ENCODE measurements around the gene INPP5J.
"Not testable (repeated sequence)": the region's sequence is repeated elsewhere in the genome, so short reads cannot be mapped to it uniquely, and the experiment has no call there.

INPP5J gene

GRCh38 chr22:31122532-31123291 is at the start of gene INPP5J:
TSS of gene INPP5J (plus strand) at chr22:31122966. CDS start at chr22:31123015, 49 bp downstream.
- DNase-seq (ENCODE audit: low read depth in 2 of 2): peak in 1 of 2 experiments; percentile 24

GRCh38 chr22:31073125-31073524 is 49.6 kb upstream of the INPP5J start:
- not testable (repeated sequence) for DNase-seq (ENCODE audit: low read depth in 2 of 2)

- DNase-seq (ENCODE audit: low read depth in 2 of 2): not testable (repeated sequence)
Observed at GRCh38 chr22:31073545-31074145, 49.1 kb upstream of the INPP5J start.

GRCh38 chr22:31075961-31076360 is 46.8 kb upstream of the INPP5J start:
- peak; percentile 35 to 42 for DNase-seq (ENCODE audit: low read depth in 2 of 2)

- no peak for DNase-seq (ENCODE audit: low read depth in 2 of 2)
Observed at GRCh38 chr22:31077681-31078080, 45.1 kb upstream of the INPP5J start.

- DNase-seq (ENCODE audit: low read depth in 2 of 2): not testable (repeated sequence)
Observed at GRCh38 chr22:31078389-31078788, 44.4 kb upstream of the INPP5J start.

GRCh38 chr22:31079095-31079642 is 43.6 kb upstream of the INPP5J start:
- no peak for DNase-seq (ENCODE audit: low read depth in 2 of 2)

GRCh38 chr22:31080164-31080847 is 42.5 kb upstream of the INPP5J start:
- DNase-seq (ENCODE audit: low read depth in 2 of 2): no peak

- DNase-seq (ENCODE audit: low read depth in 2 of 2): peak; percentile 72 to 75
Observed at GRCh38 chr22:31080848-31081649, 41.7 kb upstream of the INPP5J start, which contains the start of gene SMTN. TSS of gene SMTN (plus strand) at chr22:31081318. CDS start at chr22:31083259, 1,941 bp downstream.

GRCh38 chr22:31081963-31082605 is 40.7 kb upstream of the INPP5J start:
- no peak for DNase-seq (ENCODE audit: low read depth in 2 of 2)

- DNase-seq (ENCODE audit: low read depth in 2 of 2): no peak
Observed at GRCh38 chr22:31082606-31083376, 40.0 kb upstream of the INPP5J start.

- no peak for DNase-seq (ENCODE audit: low read depth in 2 of 2)
Observed at GRCh38 chr22:31083377-31083768, 39.4 kb upstream of the INPP5J start.

- no peak for DNase-seq (ENCODE audit: low read depth in 2 of 2)
Observed at GRCh38 chr22:31083923-31084810, 38.6 kb upstream of the INPP5J start.

- peak; percentile 71 to 76 for DNase-seq (ENCODE audit: low read depth in 2 of 2)
Observed at GRCh38 chr22:31084811-31085492, 37.8 kb upstream of the INPP5J start.

GRCh38 chr22:31085493-31085824 is 37.3 kb upstream of the INPP5J start:
- DNase-seq (ENCODE audit: low read depth in 2 of 2): no peak

GRCh38 chr22:31085928-31086327 is 36.8 kb upstream of the INPP5J start:
- DNase-seq (ENCODE audit: low read depth in 2 of 2): no peak

GRCh38 chr22:31086703-31087330 is 35.9 kb upstream of the INPP5J start:
- DNase-seq (ENCODE audit: low read depth in 2 of 2): no peak

- no peak for DNase-seq (ENCODE audit: low read depth in 2 of 2)
Observed at GRCh38 chr22:31087744-31088215, 35.0 kb upstream of the INPP5J start.
